GM13977 (cell line): Measurements from ENCODE around the gene IL2RA.
"Not testable (repeated sequence)": the region's sequence is repeated elsewhere in the genome, so short reads cannot be mapped to it uniquely, and the experiment has no call there.

ENCODE experiments used
- DNase-seq: peaks from one replicate; pipeline ENCODE4 v3.0.0; 2012; ENCODE audit warnings: low spot score
- CTCF ChIP-seq: IDR thresholded peaks from 2 replicates; pipeline ENCODE4 v1.5.1; 2012; ENCODE audit warnings: mild to moderate bottlenecking, control low read depth; ENCODE audit not compliant: insufficient read depth; ENCODE audit errors: extremely low read depth, missing control alignments
- in situ Hi-C: fragments of 300-500 bp; cut with MboI; formaldehyde crosslinking; loops from one replicate; pipeline ENCODE4 v1.12.0; 2022; ENCODE audit warnings: low sequenced_read_pairs, low pct_unique_long_range_greater_than_20kb, mixed read lengths, inconsistent platforms; ENCODE audit not compliant: unreplicated experiment

Gene IL2RA

GRCh38 chr10:6045878-6046772, 16.0 kb downstream of the IL2RA start:
- in situ Hi-C loops, result no loop called here
- DNase-seq, result no peak
- no peak for TF ChIP-seq CTCF

- TF ChIP-seq CTCF, result no peak
- no peak for DNase-seq
- in situ Hi-C loops, result no loop called here
Observed at GRCh38 chr10:6045314-6045848, 16.8 kb downstream of the IL2RA start.

- in situ Hi-C loops, result no loop called here
- peak; percentile 48 for DNase-seq
- no peak for TF ChIP-seq CTCF
Observed at GRCh38 chr10:6044751-6045313, 17.3 kb downstream of the IL2RA start.

- in situ Hi-C loops, result no loop called here
- no peak for DNase-seq
- TF ChIP-seq CTCF, result no peak
Observed at GRCh38 chr10:6044060-6044459, 18.1 kb downstream of the IL2RA start.

- in situ Hi-C loops, DNase-seq: not testable (repeated sequence)
Observed at GRCh38 chr10:6043377-6043776, 18.8 kb downstream of the IL2RA start.

- no peak for TF ChIP-seq CTCF
- no peak for DNase-seq
- in situ Hi-C loops, result no loop called here
Observed at GRCh38 chr10:6040205-6040604, 22.0 kb downstream of the IL2RA start.

GRCh38 chr10:6039711-6040110, 22.5 kb downstream of the IL2RA start:
- in situ Hi-C loops, result no loop called here
- DNase-seq, result no peak
- no peak for TF ChIP-seq CTCF
